ENCODE data around the gene ADAMTS17.

DNA sequence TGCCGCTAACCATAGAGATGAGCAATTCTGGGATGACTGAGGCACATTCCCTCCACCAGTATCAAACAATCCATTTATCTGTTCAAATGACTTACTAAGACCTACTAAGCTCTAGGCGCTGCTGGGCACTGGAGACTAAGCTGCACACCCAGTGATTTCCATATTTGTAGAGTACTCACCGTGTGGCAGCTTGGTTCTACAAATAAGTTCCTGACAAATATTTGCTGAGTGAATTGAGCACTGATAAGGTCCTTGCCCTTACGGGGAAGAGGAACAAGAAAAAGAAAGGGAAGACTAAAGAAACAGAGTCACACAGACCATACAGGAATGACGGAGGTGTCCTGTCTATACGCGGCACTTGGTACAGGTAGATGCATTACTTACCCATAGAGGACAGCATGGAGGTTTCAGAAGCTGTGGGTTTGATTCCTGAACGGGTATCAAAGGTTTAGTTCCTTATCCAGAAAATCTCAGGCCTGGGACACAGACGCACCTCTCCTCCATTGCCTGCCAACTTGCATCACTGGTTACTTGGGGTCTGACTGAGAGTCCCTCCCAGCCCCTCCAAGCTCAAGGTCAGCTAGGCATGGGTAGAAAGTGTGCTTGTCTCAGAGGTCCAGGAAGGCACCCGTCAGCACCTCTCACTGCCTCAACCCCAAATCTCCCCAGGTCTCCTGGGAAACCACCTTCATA, 310.0 kb downstream of the ADAMTS17 start:
- TF ChIP-seq, protein P1, sequence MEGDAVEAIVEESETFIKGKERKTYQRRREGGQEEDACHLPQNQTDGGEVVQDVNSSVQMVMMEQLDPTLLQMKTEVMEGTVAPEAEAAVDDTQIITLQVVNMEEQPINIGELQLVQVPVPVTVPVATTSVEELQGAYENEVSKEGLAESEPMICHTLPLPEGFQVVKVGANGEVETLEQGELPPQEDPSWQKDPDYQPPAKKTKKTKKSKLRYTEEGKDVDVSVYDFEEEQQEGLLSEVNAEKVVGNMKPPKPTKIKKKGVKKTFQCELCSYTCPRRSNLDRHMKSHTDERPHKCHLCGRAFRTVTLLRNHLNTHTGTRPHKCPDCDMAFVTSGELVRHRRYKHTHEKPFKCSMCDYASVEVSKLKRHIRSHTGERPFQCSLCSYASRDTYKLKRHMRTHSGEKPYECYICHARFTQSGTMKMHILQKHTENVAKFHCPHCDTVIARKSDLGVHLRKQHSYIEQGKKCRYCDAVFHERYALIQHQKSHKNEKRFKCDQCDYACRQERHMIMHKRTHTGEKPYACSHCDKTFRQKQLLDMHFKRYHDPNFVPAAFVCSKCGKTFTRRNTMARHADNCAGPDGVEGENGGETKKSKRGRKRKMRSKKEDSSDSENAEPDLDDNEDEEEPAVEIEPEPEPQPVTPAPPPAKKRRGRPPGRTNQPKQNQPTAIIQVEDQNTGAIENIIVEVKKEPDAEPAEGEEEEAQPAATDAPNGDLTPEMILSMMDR (IDR thresholded peaks at IDR 0.05; ENCODE audit: low read depth, low read length), result no peak
- TF ChIP-seq EZH2phosphoT487 (IDR thresholded peaks at IDR 0.05; ENCODE audit: low read depth), result no peak

Data from OCI-LY3 (cell line).